SK-N-SH (cell line): Measurements from ENCODE around the gene ARHGEF12. TPM values are rescaled to one million over a fixed set of nuclear protein-coding genes. Genes with fewer than 3 reads are reported as not detected.

Experiments
- CTCF ChIA-PET: fragments of 300-600, 350-600 bp; formaldehyde crosslinking; extraction: SDS; loops from one replicate; lab custom pipeline; 2021; lab: Yijun Ruan, JAX
- POLR2A ChIA-PET: fragments of 350-600 bp; sonication (Branson Sonifier 250); formaldehyde crosslinking; extraction: SDS; loops from one replicate; lab custom pipeline; 2020; ENCODE audit warnings: antibody characterized with exemption, inconsistent platforms; lab: Yijun Ruan, JAX
- DNase-seq: peaks from one replicate; pipeline ENCODE4 v3.0.0; 2012
- H2AFZ ChIP-seq: fragments of 200-600 bp; sonication (generic); 2 replicates; pipeline ENCODE4 v1.8.1; 2016; ENCODE audit warnings: antibody characterized with exemption, mild to moderate bottlenecking, low read depth
- H3F3A ChIP-seq: fragments of 200-600 bp; sonication (generic); replicated peaks from 2 replicates; pipeline ENCODE3; 2016; ENCODE audit warnings: antibody characterized with exemption, mild to moderate bottlenecking; ENCODE audit not compliant: insufficient read depth
- H3K27ac ChIP-seq, 2 experiments: fragments of 200-500 bp in 1 of 2; fragments of 200-600 bp in 1 of 2; sonication (Bioruptor generic) in 1 of 2; sonication (generic), shearing (Covaris generic) in 1 of 2; 2 replicates each; pipeline versions ENCODE4 v1.5.1 to v1.6.1; 2014 to 2016; ENCODE audit warnings: low read depth in 2 of 2, inconsistent platforms in 1 of 2, low read length in 1 of 2, mild to moderate bottlenecking in 1 of 2, mixed read lengths in 1 of 2
- H3K27me3 ChIP-seq: fragments of 200-600 bp; sonication (generic), shearing (Covaris generic); 2 replicates; pipeline ENCODE4 v1.6.1; 2016; ENCODE audit warnings: mixed run types; ENCODE audit not compliant: insufficient read depth
- H3K36me3 ChIP-seq, 2 experiments: fragments of 200-500 bp in 1 of 2; fragments of 200-600 bp in 1 of 2; sonication (Bioruptor generic) in 1 of 2; sonication (generic) in 1 of 2; replicated peaks in 1 of 2; 2 replicates each; pipeline versions ENCODE3 to v1.5.1; 2014 to 2016; ENCODE audit warnings: low read length in 1 of 2, mild to moderate bottlenecking in 1 of 2; ENCODE audit not compliant: insufficient read depth in 2 of 2, control insufficient read depth in 1 of 2
- H3K4me1 ChIP-seq, 2 experiments: fragments of 200-500 bp in 1 of 2; fragments of 200-600 bp in 1 of 2; sonication (Bioruptor generic) in 1 of 2; sonication (generic), shearing (Covaris generic) in 1 of 2; 2 replicates each; pipeline versions ENCODE4 v1.5.1 to v1.6.1; 2014 to 2016; ENCODE audit warnings: low read depth in 1 of 2, low read length in 1 of 2, mixed run types in 1 of 2; ENCODE audit not compliant: insufficient read depth in 2 of 2, control insufficient read depth in 1 of 2
- H3K4me2 ChIP-seq: fragments of 200-600 bp; sonication (generic), shearing (Covaris generic); 2 replicates; pipeline ENCODE4 v1.6.1; 2017; ENCODE audit warnings: mixed run types
- H3K4me3 ChIP-seq, 2 experiments: fragments of 200-500 bp in 1 of 2; fragments of 200-600 bp in 1 of 2; sonication (Bioruptor generic) in 1 of 2; sonication (generic), shearing (Covaris generic) in 1 of 2; 2 replicates each; pipeline versions ENCODE4 v1.5.1 to v1.8.1; 2014 to 2016; ENCODE audit warnings: low read depth in 2 of 2, inconsistent platforms in 1 of 2, low read length in 1 of 2, mild to moderate bottlenecking in 1 of 2, mixed read lengths in 1 of 2, moderate library complexity in 1 of 2
- H3K79me2 ChIP-seq: fragments of 200-600 bp; sonication (generic); 2 replicates; pipeline ENCODE4 v1.8.1; 2017; ENCODE audit warnings: mild to moderate bottlenecking; ENCODE audit not compliant: insufficient read depth
- H3K9ac ChIP-seq: fragments of 200-600 bp; sonication (generic); 2 replicates; pipeline ENCODE4 v1.6.1; 2017; ENCODE audit warnings: mixed run types
- H3K9me2 ChIP-seq: fragments of 200-600 bp; sonication (generic); 2 replicates; pipeline ENCODE4 v1.6.1; 2017; ENCODE audit warnings: mixed run types
- H3K9me3 ChIP-seq: fragments of 200-600 bp; sonication (generic); 2 replicates; pipeline ENCODE4 v1.6.1; 2017; ENCODE audit warnings: mixed run types, mild to moderate bottlenecking, moderate library complexity
- H4K20me1 ChIP-seq: fragments of 200-600 bp; sonication (generic); 2 replicates; pipeline ENCODE4 v1.6.1; 2017; ENCODE audit warnings: mild to moderate bottlenecking, mixed run types; ENCODE audit not compliant: insufficient read depth
- CHD2 ChIP-seq: fragments of 150-350 bp; IDR thresholded peaks from 2 replicates; pipeline ENCODE4 v1.6.1; 2018; ENCODE audit warnings: low read length; ENCODE audit not compliant: partially characterized antibody
- ELF1 ChIP-seq: IDR thresholded peaks from 2 replicates; pipeline ENCODE4 v1.4.0; 2012
- EZH2phosphoT487 ChIP-seq: fragments of 200-600 bp; sonication (generic); IDR thresholded peaks from 2 replicates; pipeline ENCODE4 v1.6.1; 2017; ENCODE audit warnings: low read depth, mixed run types, mild to moderate bottlenecking, antibody characterized with exemption, moderate library complexity, borderline replicate concordance
- FOSL2 ChIP-seq: IDR thresholded peaks from 2 replicates; pipeline ENCODE4 v1.4.0; 2012; ENCODE audit warnings: low read depth, mild to moderate bottlenecking, moderate library complexity, borderline replicate concordance
- FOXJ3 ChIP-seq: sonication (generic); formaldehyde crosslinking; IDR thresholded peaks from 2 replicates; pipeline ENCODE4 v1.5.1; 2020; ENCODE audit warnings: mild to moderate bottlenecking, missing genetic modification reagents
- FOXM1 ChIP-seq: IDR thresholded peaks from 2 replicates; pipeline ENCODE4 v1.4.0; 2012; ENCODE audit warnings: low read depth, mild to moderate bottlenecking
- GATA2 ChIP-seq: sonication (generic); formaldehyde crosslinking; IDR thresholded peaks from 2 replicates; pipeline ENCODE4 v1.5.0; 2020; ENCODE audit warnings: mild to moderate bottlenecking, missing genetic modification reagents
- IRF3 ChIP-seq: fragments of 150-350 bp; IDR thresholded peaks from 2 replicates; pipeline ENCODE4 v1.6.1; 2016; ENCODE audit warnings: mild to moderate bottlenecking, low read depth, low read length
- JUND ChIP-seq: IDR thresholded peaks from 2 replicates; pipeline ENCODE4 v1.4.0; 2012
- MEF2A ChIP-seq: IDR thresholded peaks from 2 replicates; pipeline ENCODE4 v1.4.0; 2012; ENCODE audit warnings: low read depth, borderline replicate concordance
- MXI1 ChIP-seq: IDR thresholded peaks from 2 replicates; pipeline ENCODE4 v1.6.1; 2012; ENCODE audit warnings: mild to moderate bottlenecking, low read depth, low read length, improper control_type of control experiment
- NRF1 ChIP-seq: IDR thresholded peaks from 2 replicates; pipeline ENCODE4 v1.6.1; 2012; ENCODE audit warnings: low read depth, mild to moderate bottlenecking, low read length
- PBX3 ChIP-seq: IDR thresholded peaks from 2 replicates; pipeline ENCODE4; 2012
- RAD21 ChIP-seq: IDR thresholded peaks from 2 replicates; pipeline ENCODE4 v1.6.1; 2012; ENCODE audit warnings: mild to moderate bottlenecking, low read length
- RCOR1 ChIP-seq: fragments of 150-350 bp; IDR thresholded peaks from 2 replicates; pipeline ENCODE4 v1.6.1; 2017; ENCODE audit warnings: antibody characterized with exemption, low read length
- TAF1 ChIP-seq: IDR thresholded peaks from 2 replicates; pipeline ENCODE4 v1.6.1; 2012; ENCODE audit warnings: low read depth, mild to moderate bottlenecking, low read length, moderate library complexity, borderline replicate concordance
- TEAD4 ChIP-seq: IDR thresholded peaks from 2 replicates; pipeline ENCODE4 v1.4.0; 2012; ENCODE audit warnings: mild to moderate bottlenecking, borderline replicate concordance; ENCODE audit not compliant: insufficient read depth
- polyA plus RNA-seq, 3 experiments: library from polyadenylated mRNA; depleted of rRNA; stranded (reverse); fragments of >200 nt; gene quantifications; 2 replicates each; pipeline ENCODE4 v1.2.3, GENCODE V29; 2012
- TF ChIP-seq, protein P1 (sequence below): IDR thresholded peaks from 2 replicates; pipeline ENCODE4 v1.4.0; 2012; ENCODE audit warnings: low read depth, borderline replicate concordance

Gene ARHGEF12
- polyA plus RNA-seq, 1 of the 3 experiments (the other 2 are of a cell fraction): 12.3 TPM

- POLR2A ChIA-PET: no interaction called here
- CTCF ChIA-PET: interaction anchor here (1.0 kb wide), 1 partner anchor 28 kb away, joined by 3 read pairs; no protein-coding TSS in a partner anchor
These were observed 29.3 kb downstream of the ARHGEF12 start for GRCh38 chr11:120365512-120365911.

More at GRCh38 chr11:120365512-120365911, 29.3 kb downstream of the ARHGEF12 start:
- peaks cover 92% of the 10 kb centered on the region for H4K20me1 ChIP-seq
- no peak overlapping the region for H3K4me2 ChIP-seq
- no peak overlapping the region for H3K4me3 ChIP-seq
- H3K27me3 ChIP-seq: no peaks in the 10 kb centered on the region
- H3K27ac ChIP-seq: no peak overlapping the region
- H3K4me1 ChIP-seq: peaks cover 0 to 14% of the 10 kb centered on the region in 2 experiments; a peak in 1 of 4 replicates
- no peak for DNase-seq
- no peaks in the 10 kb centered on the region for H3K9me2 ChIP-seq
- peaks cover 13% of the 10 kb centered on the region for H3F3A ChIP-seq
- H3K9ac ChIP-seq: no peak overlapping the region
- no peak overlapping the region for H2AFZ ChIP-seq
- H3K79me2 ChIP-seq: peaks cover 98% of the 10 kb centered on the region
- H3K36me3 ChIP-seq: no peaks in the 10 kb centered on the region
- no peaks in the 10 kb centered on the region for H3K9me3 ChIP-seq
- TF ChIP-seq GATA2 (CRISPR knock-in tag): no peak
- no peak for TF ChIP-seq MXI1
- TF ChIP-seq TEAD4: no peak
- TF ChIP-seq, protein P1, sequence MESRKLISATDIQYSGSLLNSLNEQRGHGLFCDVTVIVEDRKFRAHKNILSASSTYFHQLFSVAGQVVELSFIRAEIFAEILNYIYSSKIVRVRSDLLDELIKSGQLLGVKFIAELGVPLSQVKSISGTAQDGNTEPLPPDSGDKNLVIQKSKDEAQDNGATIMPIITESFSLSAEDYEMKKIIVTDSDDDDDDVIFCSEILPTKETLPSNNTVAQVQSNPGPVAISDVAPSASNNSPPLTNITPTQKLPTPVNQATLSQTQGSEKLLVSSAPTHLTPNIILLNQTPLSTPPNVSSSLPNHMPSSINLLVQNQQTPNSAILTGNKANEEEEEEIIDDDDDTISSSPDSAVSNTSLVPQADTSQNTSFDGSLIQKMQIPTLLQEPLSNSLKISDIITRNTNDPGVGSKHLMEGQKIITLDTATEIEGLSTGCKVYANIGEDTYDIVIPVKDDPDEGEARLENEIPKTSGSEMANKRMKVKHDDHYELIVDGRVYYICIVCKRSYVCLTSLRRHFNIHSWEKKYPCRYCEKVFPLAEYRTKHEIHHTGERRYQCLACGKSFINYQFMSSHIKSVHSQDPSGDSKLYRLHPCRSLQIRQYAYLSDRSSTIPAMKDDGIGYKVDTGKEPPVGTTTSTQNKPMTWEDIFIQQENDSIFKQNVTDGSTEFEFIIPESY: no peak
- TF ChIP-seq FOXM1: no peak
- TF ChIP-seq MEF2A: no peak
- TF ChIP-seq IRF3: no peak
- TF ChIP-seq FOSL2: no peak
- TF ChIP-seq EZH2phosphoT487: no peak
- no peak for TF ChIP-seq NRF1
- no peak for TF ChIP-seq TAF1
- no peak for TF ChIP-seq ELF1
- TF ChIP-seq RCOR1: no peak
- TF ChIP-seq PBX3: no peak
- TF ChIP-seq RAD21: no peak
- TF ChIP-seq JUND: no peak
- no peak for TF ChIP-seq CHD2
- TF ChIP-seq FOXJ3: no peak
- TF ChIP-seq, all 33 proteins: peak for 0
